ENCODE data around the gene CPTP.
"Not testable (repeated sequence)": the region's sequence is repeated elsewhere in the genome, so short reads cannot be mapped to it uniquely, and the experiment has no call there.

Gene CPTP

DNA sequence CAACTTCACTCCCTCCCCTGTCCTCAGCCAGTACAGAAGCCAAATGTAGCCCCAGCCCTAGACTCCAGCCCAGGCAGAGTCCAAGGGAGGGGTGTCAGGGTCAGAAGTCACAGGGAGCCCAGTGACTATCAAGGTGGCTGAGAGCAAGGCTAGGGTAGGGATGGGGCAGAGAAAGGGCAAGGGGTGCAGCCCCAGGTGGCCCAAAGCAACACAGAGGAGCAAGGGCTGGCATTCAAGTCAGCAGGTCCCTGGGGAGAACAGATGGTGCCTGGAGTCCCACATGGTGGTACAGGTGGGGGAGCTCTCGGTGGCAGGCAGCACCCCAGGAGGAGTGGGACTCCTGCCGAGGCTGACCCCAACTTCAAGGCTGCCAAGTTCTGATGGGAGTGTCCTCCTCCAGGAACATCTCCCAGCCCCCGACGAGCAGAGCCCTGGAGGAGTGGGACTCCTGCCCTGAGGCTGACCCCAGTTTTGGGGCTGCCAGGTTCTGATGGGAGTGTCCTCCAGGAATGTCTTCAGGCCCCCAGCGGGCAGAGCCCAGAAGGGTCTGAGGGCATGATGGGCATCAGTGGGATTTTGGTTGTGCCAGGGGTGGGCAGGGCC, 28.3 kb downstream of the CPTP start:
- DNase-seq, result no peak

DNA sequence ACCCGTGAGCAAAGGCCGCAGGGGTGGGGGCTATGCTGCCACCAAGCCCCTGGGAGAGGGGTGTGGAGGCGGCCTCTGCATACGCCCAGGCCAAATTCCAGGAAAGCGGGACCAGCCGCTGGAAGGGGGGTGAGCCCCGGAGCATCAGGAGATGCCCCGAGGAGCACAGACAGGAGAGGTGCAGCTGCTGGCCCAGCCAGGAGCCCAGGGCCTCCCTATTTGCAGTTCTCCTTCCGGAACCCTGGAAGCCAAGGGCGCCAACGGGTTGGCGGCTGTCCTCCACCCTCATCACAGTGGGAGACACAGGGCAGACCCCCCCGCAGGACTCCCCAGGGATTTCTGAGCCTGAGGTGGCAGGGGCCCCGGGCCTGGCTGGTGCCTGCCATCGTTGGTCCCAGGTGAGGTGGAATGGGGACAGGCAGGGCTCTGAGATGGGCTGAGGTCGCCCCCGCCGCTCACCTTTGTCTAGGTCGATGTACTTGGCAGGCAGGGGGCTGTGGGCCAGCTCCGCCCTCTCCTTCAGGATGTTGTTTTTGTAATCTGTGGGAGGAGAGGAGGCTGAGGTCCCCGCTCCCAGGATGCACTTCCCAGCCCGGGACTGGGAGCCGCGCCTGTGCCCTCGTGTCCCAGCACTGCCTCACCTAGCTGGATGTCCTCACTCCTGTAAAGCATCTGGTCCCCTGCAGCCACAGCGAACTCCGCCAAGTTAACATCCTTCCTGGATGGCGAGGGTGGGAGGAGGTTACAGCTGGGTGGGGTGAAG, 29.0 kb downstream of the CPTP start:
- DNase-seq, result no peak

DNA sequence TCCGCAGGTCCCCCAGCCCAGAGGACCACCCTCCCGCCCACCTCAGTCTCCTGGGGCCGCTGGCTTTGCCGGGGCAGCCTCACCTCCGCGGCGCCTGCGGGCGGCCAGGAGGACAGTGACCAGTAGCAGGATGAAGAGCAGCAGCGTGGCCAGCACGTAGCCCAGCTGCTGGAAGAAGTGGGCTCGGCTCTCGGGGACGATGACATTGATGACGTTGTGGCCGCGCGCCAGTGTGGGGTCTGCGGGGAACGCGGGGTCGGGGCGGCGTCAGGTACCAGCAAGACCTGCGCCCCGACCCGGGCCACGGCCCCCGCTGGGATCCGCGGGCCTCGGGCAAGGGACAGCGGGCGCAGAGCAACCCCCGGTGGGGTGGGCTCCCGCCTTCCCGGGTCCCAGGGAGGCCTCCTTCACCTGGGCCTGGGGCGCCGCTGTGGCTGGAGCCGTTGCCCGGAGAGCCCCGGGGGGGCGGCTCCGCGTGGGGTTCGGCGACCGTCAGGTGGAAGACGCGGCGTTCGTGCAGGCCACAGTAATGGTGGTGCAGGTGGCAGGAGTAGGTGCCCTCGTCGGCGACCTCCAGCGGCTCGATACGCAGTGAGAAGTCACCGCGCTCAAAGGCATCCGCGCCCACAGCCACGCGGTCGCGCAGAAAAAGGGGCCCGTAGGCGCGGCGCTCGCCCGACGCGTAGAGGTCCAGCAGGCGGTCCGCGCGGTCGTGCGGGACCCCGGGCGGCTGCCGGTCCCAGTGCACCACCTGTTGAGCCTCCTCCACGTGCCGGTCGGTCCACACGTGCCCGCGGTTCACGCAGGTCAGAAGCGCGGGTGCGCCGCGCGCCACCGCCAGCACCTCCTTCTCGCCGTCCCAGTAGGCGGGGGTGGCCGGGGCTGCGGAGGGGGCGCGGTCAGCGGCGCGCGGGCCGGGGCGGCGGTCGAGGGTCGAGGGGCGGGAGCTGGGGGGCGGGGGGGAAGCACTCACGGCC, 30.0 kb downstream of the CPTP start:
- DNase-seq, result no peak

DNA sequence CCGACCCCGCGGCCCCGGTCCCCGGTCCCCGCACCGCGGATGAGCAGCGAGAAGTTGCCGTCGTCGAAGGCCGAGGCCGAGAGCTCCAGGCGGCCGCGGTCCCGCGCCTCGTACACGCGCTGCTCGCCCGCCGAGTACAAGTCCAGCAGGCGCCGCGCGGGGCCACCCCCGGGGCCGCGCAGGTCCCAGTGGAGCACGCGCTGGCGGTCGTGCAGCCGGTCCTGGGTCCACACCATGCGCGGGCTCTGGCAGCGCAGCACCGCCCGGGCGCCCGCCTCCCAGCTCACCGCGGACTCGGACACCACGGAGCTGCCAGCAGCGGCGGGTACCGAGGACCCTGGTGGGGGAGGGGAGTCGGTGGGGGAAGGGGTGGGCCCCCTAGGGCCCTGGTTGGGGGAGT, 30.8 kb downstream of the CPTP start:
- DNase-seq, result no peak

DNA sequence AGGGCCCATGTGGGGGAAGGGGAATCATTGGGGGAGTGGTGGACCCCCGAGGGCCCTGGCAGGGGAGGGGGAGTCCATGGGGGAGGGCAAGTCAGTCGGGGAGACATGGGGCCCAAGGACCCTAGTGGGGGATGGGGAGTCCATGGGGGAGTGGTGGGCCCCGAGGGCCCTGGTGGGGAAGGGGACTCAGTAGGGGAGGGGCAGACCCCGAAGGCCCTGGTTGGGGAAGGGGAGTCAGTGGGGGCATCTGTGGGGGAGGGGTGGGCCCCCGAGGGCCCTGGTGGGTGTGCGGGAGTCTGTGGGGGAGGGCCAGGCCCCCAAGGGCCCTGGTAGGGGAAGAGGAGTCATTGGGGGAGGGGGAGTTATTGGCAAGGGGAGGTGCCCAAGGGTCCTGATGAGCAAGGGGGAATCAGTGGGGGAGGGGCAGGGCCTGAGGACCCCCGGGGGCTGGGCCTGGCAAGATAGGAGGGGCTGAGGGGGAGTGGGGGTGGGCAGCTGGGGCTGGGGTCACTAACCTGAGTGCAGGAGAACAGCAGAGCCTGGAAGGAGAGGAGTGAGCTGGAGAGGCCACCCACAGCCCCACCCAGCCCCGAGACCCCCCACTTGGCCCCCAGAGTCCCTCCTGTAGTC, 31.7 kb downstream of the CPTP start:
- no peak for DNase-seq

DNA sequence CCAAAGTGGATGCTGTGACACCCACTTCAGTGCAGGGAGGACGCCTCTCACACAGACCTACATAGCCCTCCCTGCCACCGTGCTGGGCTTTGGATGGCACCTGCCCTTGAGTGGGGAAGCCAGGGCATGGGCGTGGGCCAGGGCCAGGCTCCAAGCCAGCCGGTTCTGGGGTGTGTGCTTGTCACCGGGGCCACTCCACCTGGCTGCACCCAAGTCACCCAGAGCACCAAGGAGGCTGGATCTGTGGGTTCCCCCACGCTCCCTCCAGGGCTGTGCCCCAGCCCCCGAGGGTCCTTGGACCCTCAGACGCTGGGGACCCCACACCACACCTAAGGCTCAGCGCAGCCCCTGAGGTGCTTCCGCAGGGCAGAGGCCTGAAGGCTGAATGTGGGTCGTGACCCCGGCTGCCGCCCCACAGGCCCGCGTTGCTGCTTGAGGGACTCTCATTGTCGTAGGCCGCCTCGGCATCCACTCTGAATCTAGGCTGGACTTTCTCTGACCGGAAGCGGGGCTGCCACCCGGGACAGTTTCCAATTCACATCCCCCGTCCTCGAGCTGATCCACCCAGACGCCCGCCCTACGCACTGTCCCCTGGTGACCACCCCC, 32.3 kb downstream of the CPTP start:
- DNase-seq, result no peak

DNA sequence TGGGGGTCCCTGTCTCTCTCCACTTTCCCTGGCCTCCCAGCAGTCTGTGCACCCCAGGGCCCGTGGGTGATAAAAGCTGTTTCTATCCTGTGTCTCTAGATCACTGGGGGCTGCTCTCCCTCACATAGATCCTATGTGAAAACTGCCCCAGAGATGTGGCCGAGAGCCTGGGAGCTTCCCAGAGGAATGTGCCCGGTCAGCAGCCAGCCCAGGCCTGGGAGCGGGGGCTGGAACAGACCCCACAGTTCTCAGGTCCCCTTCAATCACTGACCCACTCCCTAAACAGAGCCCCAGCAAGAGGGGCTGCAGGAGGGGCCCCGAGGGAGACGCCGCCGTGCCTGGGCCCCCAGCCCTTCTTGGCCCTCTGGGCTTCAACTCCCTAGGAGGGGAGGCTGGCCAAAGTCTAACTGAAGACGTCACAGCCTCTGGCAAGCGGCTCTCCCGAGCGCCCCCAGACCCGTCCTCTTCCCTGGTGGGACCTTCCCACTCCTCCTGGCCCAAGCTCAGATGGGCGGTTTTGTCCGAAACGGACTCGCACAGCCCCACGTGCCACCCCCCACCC, 33.4 kb downstream of the CPTP start:
- DNase-seq, result no peak

DNA sequence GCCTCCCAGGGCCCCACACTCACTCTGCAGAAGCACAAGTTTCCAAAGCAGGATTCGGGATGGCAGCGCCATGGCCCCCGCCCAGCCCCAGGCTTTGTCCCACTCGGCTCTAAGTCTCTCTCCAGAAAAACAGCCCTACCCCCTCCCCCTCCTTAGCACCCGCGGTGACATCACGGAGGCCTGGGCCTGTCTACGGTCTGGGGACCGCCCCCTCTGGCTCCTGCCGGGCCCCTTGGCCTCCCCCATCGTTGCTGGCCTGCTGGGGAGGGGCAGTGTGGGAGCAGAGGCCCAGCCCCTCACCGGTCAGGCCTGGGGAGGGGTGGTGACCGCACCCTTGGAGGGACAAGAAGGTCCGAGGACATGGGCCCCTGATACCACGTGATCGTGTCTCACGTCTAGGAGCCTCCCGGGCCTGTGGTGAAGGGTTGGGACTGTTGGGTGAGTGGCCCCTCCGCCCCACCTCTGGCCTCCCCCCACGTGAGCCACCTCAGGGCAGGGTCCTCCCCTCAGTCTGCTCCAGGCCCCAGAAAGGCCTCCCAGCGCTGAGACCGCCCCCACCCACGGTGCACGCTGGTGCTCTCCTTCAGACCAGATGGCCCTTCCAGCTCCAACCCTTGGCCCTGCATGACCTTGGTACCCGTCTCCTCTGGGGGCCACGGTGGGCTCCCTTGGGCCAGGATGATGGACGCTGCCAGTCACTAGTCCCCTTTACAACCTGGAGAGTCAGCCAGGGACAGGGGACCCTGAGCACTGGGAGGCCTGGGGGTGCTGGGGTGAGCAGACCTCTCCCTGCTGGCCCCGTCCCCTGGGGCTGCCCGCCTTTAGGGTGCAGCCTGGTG, 34.0 kb downstream of the CPTP start, which contains the start of gene MXRA8:
Gene MXRA8, minus strand, starts transcription at position 123 of the 839 bp plus-strand sequence. Its CDS starts 51 bp downstream, at position 72.
- no peak for DNase-seq

DNA sequence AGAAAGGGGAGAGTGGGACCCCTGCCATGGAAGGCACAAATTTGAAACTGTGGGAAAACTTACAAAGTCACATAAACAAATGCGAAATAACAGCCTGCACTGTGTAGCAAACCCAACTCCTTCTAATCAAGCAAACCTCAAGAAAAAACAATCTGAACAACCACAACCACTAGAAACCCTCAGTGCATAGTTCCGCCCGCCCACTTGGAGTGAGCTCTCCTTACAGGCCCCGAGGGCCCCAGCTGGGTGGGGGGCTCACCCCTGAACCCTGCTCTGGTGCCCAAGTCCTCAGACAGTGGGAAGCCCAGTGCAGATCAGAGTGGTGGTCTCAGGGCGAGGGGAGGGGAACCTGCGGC, 34.7 kb downstream of the CPTP start:
- DNase-seq, result no peak

DNA sequence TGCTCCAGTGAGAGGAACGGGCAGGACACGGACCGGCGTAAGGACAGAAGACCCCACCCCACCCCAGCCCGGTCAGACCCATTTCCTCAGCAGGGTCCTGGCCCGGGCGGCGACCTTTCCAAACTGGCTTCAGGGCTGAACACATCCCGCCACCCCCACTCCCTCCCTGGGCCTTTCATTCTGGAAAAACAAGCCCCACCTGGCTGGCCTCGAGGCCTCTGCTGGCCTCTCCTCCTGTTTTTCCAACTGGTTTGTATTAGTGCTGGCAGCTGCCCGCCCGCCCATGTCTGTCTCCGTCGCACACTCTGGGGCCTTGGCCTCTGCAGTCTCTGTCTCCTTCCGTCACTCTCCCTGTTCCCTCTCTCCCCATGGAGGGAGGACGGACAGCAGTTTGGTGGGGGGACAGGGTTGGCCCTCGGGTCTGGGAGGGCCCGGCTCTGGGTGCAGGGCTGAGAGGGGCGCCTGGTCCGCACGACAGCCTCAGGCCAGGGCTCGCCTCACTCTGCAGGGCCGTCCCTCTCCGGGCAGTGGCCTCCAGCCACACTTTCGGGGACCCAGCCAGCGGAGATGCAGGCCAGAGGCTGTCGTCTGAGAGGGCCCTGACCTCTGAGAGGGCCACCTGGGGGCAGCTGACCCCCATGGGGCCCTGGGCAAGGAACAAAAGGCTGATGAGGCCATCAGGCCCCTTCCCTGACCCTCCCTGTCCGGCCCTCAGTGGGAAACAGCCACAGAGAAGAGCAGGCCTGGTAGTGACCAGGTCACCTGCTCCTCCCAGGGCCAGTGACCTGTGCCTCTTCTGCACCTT, 35.3 kb downstream of the CPTP start:
- no peak for DNase-seq

DNA sequence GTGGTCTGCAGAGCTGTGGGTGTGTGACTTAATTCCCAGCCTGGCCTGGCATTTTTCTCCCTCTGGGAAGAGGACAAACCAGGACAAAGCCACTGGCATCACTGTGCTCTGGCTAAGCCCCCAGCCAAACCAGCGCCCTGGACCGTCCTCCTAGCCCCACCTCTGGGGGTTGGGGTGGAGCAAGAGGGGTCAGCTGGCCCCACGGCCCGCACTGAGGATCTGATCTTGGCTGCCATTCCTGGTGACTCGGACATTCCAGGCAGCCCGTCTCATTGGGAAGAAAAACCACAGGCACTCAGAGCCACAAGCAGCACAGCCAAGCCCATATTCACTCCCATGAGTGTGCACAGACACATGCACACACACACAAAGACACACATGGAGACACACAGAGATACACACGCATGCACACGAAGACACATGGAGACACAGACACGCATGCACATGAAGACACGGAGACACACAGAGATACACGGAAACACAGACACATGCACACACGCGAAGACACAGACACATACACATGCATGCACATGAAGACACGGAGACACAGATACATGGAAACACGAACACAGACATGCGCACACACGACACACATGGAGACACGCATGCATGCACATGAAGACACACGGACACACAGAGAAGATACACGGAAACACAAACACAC, 36.0 kb downstream of the CPTP start:
- no peak for DNase-seq

DNA sequence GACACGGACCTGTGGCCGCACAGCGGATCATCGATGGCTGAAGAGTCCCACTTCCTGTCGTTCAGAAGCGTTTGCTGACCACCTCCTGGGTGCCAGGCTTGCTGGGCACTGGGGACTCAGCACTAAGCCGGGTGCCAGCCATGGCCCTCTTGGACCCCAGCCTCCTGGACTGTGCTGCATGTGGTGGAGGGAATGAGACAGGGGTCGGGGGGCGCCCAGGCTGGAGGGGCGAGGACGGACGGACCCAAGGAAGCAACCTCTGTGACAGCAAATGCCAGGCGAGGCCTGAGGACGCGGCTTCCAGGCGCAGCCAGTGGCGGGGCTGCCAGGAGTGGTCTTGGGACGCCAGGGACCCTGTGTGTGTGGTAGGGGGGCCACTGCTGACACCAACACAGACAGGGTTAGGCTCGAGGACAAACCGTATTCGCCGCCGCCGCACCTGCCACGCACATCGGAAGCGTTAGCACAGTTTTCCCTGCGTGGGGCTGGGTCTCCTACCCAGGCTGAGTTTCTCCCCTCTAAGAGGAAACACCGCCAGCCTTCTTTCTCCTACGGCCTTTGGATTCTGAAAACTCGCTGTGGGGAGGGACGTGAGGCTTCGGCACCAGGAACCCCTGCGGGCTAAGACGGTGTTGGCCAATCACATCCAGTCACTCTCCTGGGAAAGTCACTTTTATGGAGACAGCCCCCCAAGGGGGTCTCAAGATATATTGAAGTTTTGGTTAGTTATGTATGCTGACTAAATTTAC, 36.8 kb downstream of the CPTP start:
- no peak for DNase-seq

DNA sequence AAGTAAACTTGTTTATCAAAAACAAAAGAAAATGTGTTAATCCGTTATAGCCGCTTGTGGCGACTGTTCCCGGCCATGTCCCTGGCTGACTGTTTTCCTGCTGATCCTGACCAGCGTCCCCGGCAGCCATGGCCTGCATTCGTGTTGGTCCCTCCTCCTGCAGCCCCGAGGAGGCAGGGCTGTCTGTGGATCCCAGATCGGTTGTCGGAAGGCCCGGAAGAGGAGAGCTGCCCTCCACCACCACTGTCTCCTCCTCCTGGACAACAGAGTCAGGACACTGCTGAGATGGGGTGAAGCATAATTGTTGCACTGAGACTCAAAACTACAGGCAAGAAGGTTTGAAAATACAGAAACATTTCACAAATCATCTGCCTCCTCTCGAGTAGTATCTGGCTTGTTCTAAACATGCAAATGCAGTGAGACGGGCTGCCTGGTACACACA, 37.4 kb downstream of the CPTP start:
- no peak for DNase-seq

DNA sequence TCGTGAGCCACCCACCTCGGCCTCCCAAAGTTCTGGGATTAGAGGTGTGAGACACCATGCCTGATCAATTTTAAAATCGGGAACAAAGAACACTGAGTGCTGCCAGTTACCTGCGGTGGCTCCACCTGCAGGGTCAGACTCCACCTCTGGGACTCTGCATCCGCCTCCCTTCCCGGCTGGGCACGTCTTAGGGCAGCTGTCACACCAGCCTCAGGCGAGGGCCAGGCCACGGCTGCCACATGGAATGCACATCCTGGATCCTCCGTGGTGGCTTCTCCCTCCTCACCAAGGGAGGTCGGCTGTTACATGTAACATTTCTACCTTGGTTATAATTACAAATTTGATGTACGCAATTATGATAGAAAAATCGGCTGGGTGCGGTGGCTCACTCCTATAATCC, 39.7 kb downstream of the CPTP start:
- DNase-seq, result no peak

DNA sequence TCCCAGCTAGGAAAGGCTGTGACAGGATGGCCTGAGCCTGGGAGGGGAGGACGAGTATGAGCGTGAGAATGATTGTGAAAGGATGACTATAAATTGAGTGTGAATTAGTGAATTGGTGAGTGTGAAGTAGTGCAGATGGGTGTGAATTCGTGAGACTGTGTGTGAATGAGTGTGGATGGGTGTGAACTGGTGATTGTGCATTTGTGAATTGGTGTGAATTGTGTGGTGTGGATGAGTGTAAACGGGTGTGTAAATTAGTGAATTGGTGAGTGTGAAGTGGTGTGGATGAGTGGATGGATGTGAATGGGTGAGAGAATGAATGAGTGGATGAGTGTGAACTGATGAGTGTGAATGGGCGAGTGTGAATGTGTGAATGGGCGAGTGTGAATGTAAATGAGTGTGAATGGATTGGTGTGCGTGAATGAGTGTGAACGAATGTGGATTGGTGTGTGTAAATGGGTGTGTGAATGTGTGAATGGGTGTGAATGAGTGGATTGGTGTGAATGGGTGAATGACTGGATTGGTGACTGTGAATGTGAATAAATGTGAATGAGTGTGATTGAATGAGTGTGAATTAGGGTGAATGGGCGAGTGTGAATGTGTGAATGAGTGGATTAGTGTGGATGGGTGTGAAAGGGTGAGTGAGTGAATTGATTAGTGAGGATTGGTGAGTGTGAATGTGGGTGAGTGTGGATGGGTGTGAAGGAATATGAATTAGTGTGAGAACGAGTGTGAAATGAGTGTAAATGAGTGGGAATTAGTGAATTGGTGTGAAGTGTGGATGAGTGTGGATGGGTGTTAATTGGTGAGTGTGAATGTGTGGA, 41.5 kb downstream of the CPTP start:
- no peak for DNase-seq

DNA sequence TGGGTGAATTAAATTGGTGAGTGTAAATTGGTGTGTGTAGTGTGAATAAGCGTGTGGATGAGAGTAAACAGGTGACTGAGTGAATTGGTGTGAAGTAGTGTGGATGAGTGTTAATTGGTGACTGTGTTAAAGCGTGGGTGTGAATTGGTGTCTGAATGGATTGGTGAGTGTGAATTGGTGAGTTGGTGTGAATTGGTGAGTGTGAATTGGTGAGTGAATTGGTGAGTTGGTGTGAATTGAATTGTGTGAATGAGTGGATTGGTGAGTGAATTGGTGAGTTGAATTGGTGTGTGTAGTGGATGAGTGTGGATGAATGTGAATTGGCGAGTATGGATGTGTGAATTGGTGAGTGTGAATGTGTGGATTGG, 42.1 kb downstream of the CPTP start:
- no peak for DNase-seq

DNA sequence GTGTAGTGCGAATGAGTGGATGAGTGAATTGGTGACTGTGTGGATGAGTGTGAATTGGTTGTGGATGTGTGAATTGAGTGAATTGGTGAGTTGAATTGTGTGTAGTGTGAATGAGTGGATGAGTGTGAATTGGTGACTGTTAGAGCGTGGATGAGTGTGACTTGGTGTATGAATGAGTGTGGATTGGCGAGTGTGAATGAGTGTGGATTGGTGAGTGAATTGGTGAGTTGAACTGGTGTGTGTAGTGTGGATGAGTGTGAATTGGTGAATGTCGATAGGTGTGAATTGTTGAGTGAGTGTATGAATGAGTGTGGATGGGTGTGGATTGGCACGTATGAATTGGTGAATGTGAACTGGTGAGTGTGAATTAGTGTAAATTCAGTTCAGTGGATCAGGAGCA, 42.7 kb downstream of the CPTP start:
- no peak for DNase-seq

DNA sequence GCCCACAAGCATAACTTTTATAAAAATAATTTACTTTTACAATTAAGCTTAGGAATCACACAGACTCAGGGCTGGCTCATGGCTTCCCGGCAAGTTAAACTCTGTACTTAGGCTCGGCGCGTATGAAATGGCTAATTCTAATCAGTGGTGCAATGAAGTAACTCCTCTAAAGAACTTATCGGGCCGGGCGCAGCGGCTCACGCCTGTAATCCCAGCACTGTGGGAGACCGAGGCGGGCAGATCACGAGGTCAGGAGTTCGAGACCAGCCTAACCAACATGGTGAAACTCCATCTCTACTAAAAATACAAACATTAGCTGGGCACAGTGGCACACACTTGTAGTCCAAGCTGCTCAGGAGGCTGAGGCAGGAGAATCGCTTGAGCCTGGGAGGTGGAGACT, 45.5 kb downstream of the CPTP start:
- not testable (repeated sequence) for DNase-seq
